Stomach (tissue), 9 donors: ENCODE results near the gene AIP. TPM values are rescaled to one million over a fixed set of nuclear protein-coding genes. Genes with fewer than 3 reads are reported as not detected.

Experiments
- DNase-seq, 2 donors: peaks; one replicate each; pipeline versions ENCODE4 v3.0.0 to v3.0.0-alpha.2; 2013 to 2019
- H3K27ac ChIP-seq, 5 donors: fragments of 200-600 bp in 4 of 5; sonication (generic) in 4 of 5; one replicate each; pipeline ENCODE4 v1.5.1; 2013 to 2019; ENCODE audit warnings: mild to moderate bottlenecking in 1 of 5, moderate library complexity in 1 of 5
- H3K27me3 ChIP-seq, 3 donors: fragments of 200-600 bp; sonication (generic); one replicate each; pipeline ENCODE4 v1.5.1; 2017 to 2019; ENCODE audit warnings: mixed run types in 1 of 3
- H3K36me3 ChIP-seq, 4 donors: fragments of 200-600 bp; sonication (generic); 1 replicate in 3 of 4; 2 replicates in 1 of 4; pipeline ENCODE4 v1.5.1; 2016 to 2019
- H3K4me1 ChIP-seq, 4 donors: fragments of 200-600 bp; sonication (generic); one replicate each; pipeline ENCODE4 v1.5.1; 2016 to 2019
- H3K4me3 ChIP-seq, 4 donors: fragments of 200-600 bp; sonication (generic) in 3 of 4; one replicate each; pipeline ENCODE4 v1.5.1; 2016 to 2019; ENCODE audit warnings: mild to moderate bottlenecking in 1 of 4
- H3K9me3 ChIP-seq, 4 donors: fragments of 200-600 bp; sonication (generic); one replicate each; pipeline ENCODE4 v1.5.1; 2016 to 2019
- CTCF ChIP-seq, 7 experiments: fragments of 450-650 bp in 4 of 7; fragments of 200-600 bp in 3 of 7; sonication (generic) in 3 of 7; IDR thresholded peaks; one replicate each; pipeline ENCODE4 v1.5.1; 2016 to 2019; ENCODE audit warnings: antibody characterized with exemption in 7 of 7, control low read depth in 2 of 7, mild to moderate bottlenecking in 1 of 7
- EP300 ChIP-seq: sonication (generic); formaldehyde crosslinking; IDR thresholded peaks from one replicate; pipeline ENCODE4 v1.6.1; 2017; ENCODE audit warnings: antibody characterized with exemption
- POLR2A ChIP-seq, 4 donors: fragments of 450-650 bp; IDR thresholded peaks; one replicate each; pipeline ENCODE4 v1.6.1; 2016; ENCODE audit warnings: antibody characterized with exemption in 4 of 4, control low read depth in 2 of 4, mild to moderate bottlenecking in 1 of 4, moderate library complexity in 1 of 4
- POLR2AphosphoS5 ChIP-seq, 3 donors: sonication (generic); formaldehyde crosslinking; IDR thresholded peaks; one replicate each; pipeline ENCODE4 v1.6.1; 2016; ENCODE audit warnings: antibody characterized with exemption in 3 of 3
- WGBS, 5 donors: extraction: QIAGEN DNeasy Blood & Tissue Kit in 3 of 5; methylation state at CpG; one replicate each; pipeline versions ENCODE4 v1.1.5 to v1.1.7; 2013 to 2018; 5-methylcytosine and 5-hydroxymethylcytosine counted together
- intact Hi-C: fragments of 100-400 bp; cut with DNase I; formaldehyde crosslinking; loops from one replicate; pipeline ENCODE4 v1.15.1; 2023; ENCODE audit warnings: low total_unique reads
- polyA plus RNA-seq, 3 donors: library from polyadenylated mRNA; stranded (reverse); fragments of 200-250 nt; gene quantifications; one replicate each; pipeline ENCODE4 v1.2.3, GENCODE V29; 2013
- total RNA-seq, 5 donors: library from RNA; depleted of rRNA; stranded (reverse); fragments of >200 nt; gene quantifications; one replicate each; pipeline versions ENCODE4 v1.1.0 to v1.2.3, GENCODE V29; 2014 to 2016
- donor health status: healthy with polysubstance abuse.
- donor health status: Bipolar disorder and iron deficiency.
- donor health status: healthy.

AIP gene
- total and polyA plus RNA-seq, 8 donors, result 36.4 to 140 (median 74.6) TPM

- Histone ChIP-seq H3K27me3 (peaks cover 0 to 59% (median 0%) of the 10 kb centered on the region in 3 donors), H3K36me3 (no peaks in the 10 kb centered on the region), H3K4me1 (peaks cover 0 to 1% (median under 1%) of the 10 kb centered on the region in 4 donors), H3K4me3 (no peak overlapping the region), H3K9me3 (no peaks in the 10 kb centered on the region), H3K27ac (no peak overlapping the region)
- DNase-seq, result no peak
- intact Hi-C loops, result no loop called here
- no peak for TF ChIP-seq CTCF (IDR thresholded peaks at IDR 0.05)
- WGBS, 5 donors, result 56 to 74% (median 65%) methylated on average over 7 of the region's 7 CpGs
Observed at GRCh38 chr11:67514116-67514515, 31.3 kb downstream of the AIP start.

GRCh38 chr11:67516806-67517205 lies 34.0 kb downstream of the AIP start:
- Histone ChIP-seq H3K4me1 (no peaks in the 10 kb centered on the region), H3K27me3 (peaks cover 0 to 53% (median 0%) of the 10 kb centered on the region in 3 donors), H3K36me3 (no peaks in the 10 kb centered on the region), H3K27ac (no peak overlapping the region), H3K9me3 (no peaks in the 10 kb centered on the region), H3K4me3 (no peak overlapping the region)
- intact Hi-C loops, result no loop called here
- no peak for DNase-seq
- WGBS, 5 donors, result 88 to 97% (median 94%) methylated on average over 7 to 9 of the region's 9 CpGs
- TF ChIP-seq POLR2A (IDR thresholded peaks at IDR 0.05) (no peak), EP300 (no peak), CTCF (IDR thresholded peaks at IDR 0.05) (no peak), POLR2AphosphoS5 (IDR thresholded peaks at IDR 0.05) (no peak)

GRCh38 chr11:67517784-67518552 lies 35.1 kb downstream of the AIP start:
- no peaks in the 10 kb centered on the region for H3K4me1 ChIP-seq
- H3K36me3 ChIP-seq, result no peaks in the 10 kb centered on the region
- H3K4me3 ChIP-seq, result no peak overlapping the region
- H3K27me3 ChIP-seq, result peaks cover 0 to 46% (median 0%) of the 10 kb centered on the region in 3 donors
- WGBS, 5 donors, result 76 to 83% (median 79%) methylated on average over 9 to 10 of the region's 10 CpGs
- H3K27ac ChIP-seq, result no peak overlapping the region
- no peak for DNase-seq
- H3K9me3 ChIP-seq, result no peaks in the 10 kb centered on the region
- TF ChIP-seq POLR2A (IDR thresholded peaks at IDR 0.05), result no peak
- no peak for TF ChIP-seq POLR2AphosphoS5 (IDR thresholded peaks at IDR 0.05)
- TF ChIP-seq CTCF (IDR thresholded peaks at IDR 0.05), result no peak
- no peak for TF ChIP-seq EP300
- intact Hi-C loops, result no loop called here

- H3K9me3 ChIP-seq, result no peaks in the 10 kb centered on the region
- H3K4me1 ChIP-seq, result no peaks in the 10 kb centered on the region
- no peak overlapping the region for H3K4me3 ChIP-seq
- peaks cover 0 to 46% (median 0%) of the 10 kb centered on the region in 3 donors for H3K27me3 ChIP-seq
- 86 to 93% (median 90%) methylated on average over 18 to 32 of the region's 32 CpGs for WGBS, 5 donors
- DNase-seq, result no peak
- no peaks in the 10 kb centered on the region for H3K36me3 ChIP-seq
- no peak for TF ChIP-seq CTCF (IDR thresholded peaks at IDR 0.05)
- no peak for TF ChIP-seq EP300
- no peak for TF ChIP-seq POLR2A (IDR thresholded peaks at IDR 0.05)
- no peak for TF ChIP-seq POLR2AphosphoS5 (IDR thresholded peaks at IDR 0.05)
- intact Hi-C loops, result no loop called here
- H3K27ac ChIP-seq, result no peak overlapping the region
Observed at GRCh38 chr11:67519726-67520125, 36.9 kb downstream of the AIP start.
